EH (cell line): ENCODE measurements around the gene ZSCAN29.

Experiments used
- DNase-seq: peaks from one replicate; pipeline ENCODE4 v3.0.0-alpha.2; 2015; ENCODE audit warnings: low read depth

Gene ZSCAN29

DNA sequence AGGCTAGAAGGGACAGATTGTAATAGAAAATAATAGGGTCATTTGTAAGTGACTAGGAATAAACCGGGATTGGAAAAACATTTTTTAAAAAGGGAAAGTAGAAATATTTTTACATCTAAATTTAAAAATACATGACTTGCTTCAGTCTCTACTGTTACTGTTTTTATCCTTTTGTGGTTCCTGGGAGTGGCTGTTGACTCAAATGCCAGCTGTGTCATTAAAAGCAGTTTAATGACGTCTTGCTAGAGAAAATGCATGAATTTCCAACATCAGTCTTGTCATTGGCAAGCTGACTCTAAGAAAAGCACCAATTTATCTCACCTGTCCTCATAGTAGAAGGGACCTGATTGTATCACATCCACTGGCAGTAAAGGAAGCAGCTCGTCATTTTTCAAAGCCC is 23.7 kb downstream of the ZSCAN29 start:
- DNase-seq, result no peak

DNA sequence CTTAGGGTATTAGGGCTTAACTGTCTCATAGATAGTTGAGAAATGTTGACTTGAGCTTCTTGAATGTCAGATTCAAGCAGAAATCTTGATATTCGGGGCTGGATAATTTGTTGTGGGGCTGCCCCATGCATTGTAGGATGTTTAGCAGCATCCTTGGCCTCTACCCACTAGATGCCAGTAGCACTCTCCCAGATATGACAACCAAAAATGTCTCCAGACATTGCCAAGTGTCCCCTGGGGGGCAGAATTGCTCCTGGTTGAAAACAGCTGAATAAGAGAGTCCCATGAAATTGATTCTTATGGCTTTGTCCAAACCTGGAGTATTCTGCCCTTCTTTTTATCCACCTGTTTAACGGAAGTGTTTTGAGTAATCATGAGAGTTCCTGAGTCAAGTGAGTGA is 24.5 kb downstream of the ZSCAN29 start:
- DNase-seq, result peak; percentile 12

DNA sequence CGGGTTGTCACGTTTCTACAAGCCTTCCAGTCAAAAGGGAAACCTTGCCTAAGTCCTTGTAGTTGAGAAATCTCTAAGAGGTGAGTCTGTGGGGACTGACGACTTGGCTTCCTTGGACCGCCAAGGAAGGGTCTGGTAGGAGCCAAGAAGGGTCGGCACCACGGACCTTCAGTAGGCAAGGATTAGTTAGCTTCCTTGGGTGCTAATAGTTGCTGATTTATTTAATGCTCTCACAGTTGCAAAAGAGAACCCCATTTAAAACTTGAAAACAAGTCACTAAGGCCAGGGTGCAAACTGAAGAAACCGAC is 40.1 kb downstream of the ZSCAN29 start:
- DNase-seq, result no peak

DNA sequence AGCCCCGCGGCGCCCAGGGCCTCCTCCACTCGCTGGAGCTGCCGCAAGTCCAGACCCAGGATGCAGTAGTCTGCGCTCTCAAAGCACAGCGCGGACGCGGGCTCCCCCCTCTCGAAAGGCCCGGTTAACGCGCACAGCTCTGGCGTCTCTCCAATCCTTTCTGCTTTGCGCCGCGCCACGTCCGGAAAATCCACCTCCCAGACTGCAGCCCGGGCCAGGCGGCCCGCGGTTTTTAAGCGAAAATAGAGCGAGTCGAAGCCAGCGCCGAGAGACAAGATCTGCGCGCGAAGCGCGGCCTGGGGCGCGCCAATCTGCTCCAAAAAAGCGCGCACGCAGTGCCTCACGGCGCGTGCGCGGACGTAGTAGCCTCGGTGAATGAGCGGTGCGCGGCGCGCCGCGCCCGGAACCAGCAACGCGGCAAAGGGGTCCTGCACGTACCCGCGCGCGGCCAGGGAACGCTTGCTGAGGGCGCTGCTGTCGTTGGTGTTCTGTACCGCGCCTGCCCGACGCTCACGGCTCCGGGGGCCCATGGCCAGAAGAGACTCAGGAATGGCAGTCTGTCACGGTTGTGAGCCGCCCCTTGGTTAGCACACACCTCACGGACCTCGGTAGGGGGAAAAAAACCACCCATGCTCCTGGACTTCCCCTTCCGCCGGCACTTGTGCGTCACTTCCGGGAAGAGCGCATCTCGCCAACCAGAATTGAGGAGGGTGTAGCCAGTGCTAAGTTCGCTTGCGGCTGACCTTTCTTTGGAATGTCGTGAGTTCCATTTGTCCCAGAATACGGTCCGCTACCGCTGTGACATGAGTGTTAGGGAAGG is 40.7 kb downstream of the ZSCAN29 start, which contains the start of gene LCMT2:
TSS of gene LCMT2 (minus strand) at position 614 of the 820 bp plus-strand sequence. CDS start at position 530, 84 bp downstream.
- DNase-seq, result peak; percentile 94

DNA sequence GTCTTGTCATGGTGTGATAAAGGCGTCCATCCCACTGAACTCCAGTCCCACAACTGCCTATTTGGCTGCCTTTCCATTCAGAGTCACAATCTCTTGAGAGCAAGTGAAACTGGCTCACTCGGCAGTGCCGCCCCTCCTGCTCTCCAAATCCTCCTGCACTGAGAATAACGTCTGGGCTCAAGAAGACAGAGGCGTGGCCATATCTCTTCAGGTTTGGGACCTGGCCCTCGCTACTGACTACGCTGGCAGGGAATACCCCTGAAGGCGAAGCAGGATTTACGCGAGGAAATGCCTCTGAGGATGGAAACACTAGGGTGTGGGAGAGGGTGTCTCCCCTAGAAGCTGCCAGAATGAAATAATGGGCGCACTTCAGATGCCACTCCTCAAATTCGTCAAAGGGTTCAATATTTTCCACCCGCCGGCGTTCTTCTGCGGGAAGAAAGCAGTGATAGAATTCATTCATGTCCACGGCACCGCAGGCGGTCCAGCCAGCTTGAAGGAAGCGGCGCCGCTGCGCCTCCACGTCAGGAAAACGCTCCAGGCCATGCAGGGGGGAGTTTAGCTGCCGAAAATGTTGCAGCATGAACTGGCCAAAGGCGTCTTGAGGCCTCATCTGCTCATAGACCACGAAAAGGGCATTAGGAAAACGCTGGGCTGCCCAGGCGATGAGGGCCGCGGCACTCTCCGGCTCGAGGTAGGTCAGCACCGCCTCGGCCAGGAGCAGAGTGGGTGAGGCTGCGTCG is 41.5 kb downstream of the ZSCAN29 start:
- DNase-seq, result peak; percentile 61

DNA sequence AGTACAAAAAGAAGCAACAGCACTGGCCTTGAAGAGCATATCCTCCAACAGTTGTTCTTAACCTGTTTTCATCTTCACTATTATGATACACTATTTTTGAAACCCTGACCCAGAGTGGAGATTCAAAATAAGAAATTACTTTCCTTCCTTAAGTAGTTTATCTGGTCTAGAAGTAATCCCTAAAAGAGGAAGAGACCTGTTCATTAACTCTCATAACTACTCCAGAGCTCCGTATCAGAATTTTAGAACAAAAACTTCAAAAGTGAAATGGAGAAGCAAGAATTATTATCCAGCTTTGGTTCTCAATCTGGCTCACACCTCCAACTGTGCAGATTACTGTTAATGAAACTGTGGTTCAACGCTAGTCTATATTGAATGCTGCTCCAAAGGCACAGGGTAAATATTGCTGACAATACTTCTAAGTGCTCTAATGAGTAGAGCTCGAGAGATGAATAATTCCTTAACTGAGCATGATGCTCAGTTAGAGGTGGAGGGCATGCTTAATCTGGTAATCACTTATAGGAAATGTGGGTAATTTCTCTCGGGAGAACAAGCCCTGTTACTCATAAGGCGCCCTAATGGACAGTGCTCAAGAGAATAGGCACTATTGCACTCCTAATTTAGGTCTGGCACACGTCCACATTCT is 45.7 kb downstream of the ZSCAN29 start:
- no peak for DNase-seq

DNA sequence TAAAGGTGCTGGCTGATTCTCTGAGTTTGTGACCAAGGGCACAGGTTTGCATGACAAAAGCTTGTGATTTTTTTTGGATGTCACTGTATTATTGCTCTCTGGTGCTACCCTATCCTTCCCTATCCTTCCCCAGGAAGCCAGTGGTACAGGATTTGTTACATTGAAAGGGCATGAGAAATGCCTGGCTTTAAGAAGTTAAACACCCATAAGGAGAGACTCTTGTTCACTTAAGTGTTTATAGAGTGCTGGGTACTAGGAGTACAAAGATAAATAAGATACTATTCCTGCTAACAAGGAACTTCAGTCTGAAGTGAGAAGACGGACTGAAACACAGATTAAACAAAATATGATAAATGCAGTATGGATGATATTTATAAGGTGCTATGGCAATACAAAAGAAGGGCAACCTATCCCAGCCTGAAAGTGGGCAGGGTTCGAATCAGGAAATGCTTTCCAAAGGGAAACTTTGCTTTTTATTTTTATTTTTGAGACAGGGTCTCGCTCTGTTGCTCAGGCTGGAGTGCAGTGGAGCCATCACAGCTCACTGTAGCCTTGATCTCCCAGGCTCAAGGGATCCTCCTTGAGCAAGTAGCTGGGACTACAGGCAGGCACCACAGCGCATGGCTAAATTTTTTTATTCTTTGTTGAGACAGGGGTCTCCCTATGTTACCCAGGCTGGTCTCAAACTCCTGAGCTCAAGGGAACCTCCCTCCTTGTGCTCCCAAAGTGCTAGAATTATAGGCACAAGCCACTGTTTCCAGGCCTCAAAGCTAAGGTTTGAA is 51.7 kb downstream of the ZSCAN29 start:
- no peak for DNase-seq

DNA sequence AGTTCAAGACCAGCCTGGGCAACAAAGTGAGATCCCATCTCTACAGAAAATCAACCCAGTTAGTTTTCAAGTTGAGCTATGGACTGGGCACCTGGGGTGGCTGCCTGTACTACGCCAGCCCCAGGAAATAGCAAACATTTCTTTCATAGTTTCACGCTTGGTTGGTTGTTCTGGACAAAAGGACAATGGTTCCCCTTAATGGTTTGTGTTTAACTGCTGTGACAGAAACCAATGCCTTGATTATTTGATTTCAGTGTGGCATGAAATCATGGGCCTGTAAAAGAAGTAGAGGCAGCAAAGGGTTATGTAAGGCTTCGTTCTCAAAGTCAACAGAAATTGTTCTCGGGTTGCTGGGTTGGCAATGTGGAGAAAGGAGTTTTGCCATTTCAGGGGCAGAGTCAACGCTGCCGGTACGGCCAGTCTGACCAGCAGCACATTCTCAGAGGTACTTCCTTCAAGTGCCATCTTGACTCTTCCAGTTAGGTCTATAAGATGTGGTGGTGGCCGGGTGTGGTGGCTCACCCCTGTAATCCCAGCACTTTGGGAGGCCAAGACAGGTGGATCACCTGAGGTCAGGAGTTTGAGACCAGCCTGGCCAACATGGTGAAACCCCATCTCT is 53.2 kb downstream of the ZSCAN29 start:
- DNase-seq, result peak; percentile 20

DNA sequence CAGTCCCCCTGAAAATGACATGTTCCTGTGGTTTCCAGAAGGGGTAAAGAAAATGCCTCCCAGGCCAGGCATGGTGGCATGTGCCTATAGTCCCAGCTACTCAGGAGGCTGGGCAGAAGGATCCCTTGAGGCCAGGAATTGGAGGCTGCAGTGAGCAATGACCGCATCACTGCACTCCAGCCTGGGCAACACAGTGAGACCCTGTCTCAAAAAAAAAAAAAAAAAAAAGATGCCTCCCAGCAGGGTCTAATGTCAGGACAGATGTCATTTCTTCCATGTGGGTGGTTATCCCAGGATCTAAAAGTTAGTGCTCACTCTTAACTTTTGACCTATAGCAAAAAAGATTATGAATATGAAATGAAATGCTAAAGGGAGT is 53.9 kb downstream of the ZSCAN29 start:
- no peak for DNase-seq

DNA sequence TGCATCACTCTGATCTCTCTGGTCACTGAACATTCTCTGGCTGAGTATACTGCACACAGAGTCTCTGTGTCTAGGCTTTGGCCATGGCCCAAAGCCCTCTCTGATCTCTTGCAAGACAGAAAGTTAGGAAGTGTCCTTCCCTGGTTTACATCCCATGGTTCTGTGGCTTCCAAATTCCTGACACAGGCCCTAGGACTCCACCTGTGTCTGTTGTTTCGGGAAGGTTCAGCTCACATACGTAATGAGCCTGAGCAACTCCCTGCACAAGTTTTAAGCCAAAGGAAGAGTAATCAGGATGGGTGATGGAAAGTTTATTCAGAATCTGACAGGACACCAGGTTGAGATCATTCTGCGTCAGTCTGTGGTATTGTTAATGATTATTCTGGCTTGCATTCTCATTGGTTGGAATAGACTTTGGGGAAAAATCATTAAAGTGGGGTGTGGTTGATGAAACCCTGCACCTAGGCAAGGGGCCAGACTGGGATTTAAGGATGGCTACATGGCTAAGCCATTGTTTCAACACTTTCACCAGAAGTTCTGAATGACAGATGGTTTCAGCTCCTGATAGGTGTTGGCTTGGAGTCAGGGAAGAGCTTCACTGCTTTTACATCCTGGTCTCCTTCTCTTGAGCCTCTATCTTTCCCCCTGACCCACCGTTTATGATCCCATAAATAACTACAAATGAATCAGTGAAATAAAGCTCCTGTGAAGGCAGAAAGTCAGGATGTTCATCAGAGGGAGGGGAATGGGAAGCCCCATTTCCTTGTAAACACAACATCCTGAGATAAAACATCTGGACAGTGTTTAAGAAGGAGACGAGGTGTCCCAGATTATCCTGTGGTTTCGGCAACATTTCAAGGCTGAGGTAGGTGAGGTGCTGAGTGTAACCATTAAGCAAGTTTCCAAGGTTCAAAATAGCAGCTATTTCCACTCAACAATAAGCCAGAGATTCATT is 54.5 kb downstream of the ZSCAN29 start:
- no peak for DNase-seq

DNA sequence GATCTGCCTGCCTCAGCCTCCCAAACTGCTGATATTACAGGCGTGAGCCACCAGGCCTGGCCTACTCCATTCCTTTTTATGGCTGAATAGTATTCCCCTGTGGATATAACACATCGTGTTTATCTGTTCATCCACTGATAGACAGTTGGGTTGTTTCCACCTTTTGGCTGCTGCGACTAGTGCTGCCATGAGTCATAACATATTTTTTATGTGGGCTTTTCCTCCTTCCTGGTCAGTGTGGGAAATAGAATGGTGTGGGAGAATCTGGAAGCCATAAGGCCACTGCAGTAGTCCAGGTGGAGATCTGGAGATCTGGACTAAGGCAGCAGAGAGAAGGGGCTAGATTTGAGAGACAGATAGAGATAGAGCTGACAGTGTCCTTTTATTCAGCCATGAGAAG is 56.7 kb downstream of the ZSCAN29 start:
- peak; percentile 15 for DNase-seq

DNA sequence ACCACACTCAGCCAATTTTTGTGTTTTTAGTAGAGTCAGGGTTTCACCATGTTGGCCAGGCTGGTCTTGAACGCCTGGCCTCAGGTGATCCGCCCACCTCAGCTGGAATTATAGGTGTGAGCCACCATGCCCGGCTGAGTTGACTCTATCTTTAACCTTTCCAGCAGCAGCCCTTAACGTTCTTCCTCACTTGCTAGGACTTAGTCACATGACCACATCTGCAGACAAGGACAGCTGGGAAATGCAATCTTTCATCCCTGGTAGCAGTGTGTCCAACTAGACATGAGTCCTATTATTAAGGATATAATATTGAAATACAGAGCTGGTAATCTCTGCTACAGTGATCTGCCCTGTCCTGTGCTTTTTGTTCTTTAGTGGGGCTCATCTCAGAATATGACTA is 58.5 kb downstream of the ZSCAN29 start:
- no peak for DNase-seq
